Panc1 (cell line): ENCODE measurements around the gene HS3ST6. TPM values are rescaled to one million over a fixed set of nuclear protein-coding genes. Genes with fewer than 3 reads are reported as not detected.
"Not testable (repeated sequence)": the region's sequence is repeated elsewhere in the genome, so short reads cannot be mapped to it uniquely, and the experiment has no call there.

ENCODE experiments used
- ATAC-seq: fragments of 200-7000 bp; cut with Tn5 transposase; 2 replicates; pipeline ENCODE4 v1.9.1; 2020; ENCODE audit warnings: mild to moderate bottlenecking, moderate library complexity
- BruUV-seq: library from RNA; stranded (reverse); fragments of 400-500 nt; replicated peaks from 2 replicates; lab custom pipeline; 2021; lab: Mats Ljungman, UMichigan
- CTCF ChIA-PET: fragments of 300-600 bp; sonication (Branson Sonifier 250); formaldehyde crosslinking; loops from one replicate; lab custom pipeline; 2022; ENCODE audit warnings: antibody characterized with exemption; lab: Charles Lee
- POLR2A ChIA-PET: fragments of 300-600 bp; sonication (Branson Sonifier 250); formaldehyde crosslinking; loops from one replicate; lab custom pipeline; 2022; ENCODE audit warnings: antibody characterized with exemption; lab: Charles Lee
- DNase-seq: peaks from one replicate; pipeline ENCODE4 v3.0.0-alpha.2; 2010; ENCODE audit warnings: low read depth, low spot score
- H3K27ac ChIP-seq: 2 replicates; pipeline ENCODE4 v1.5.1; 2011; ENCODE audit warnings: mild to moderate bottlenecking, low read length, inconsistent platforms
- H3K27me3 ChIP-seq: fragments of 200-500 bp; sonication (Bioruptor generic); 2 replicates; pipeline ENCODE4 v1.6.0; 2014; ENCODE audit warnings: low read length, inconsistent platforms; ENCODE audit not compliant: control insufficient read depth, insufficient read depth
- H3K36me3 ChIP-seq: fragments of 200-500 bp; sonication (Bioruptor generic); 2 replicates; pipeline ENCODE4 v1.5.1; 2014; ENCODE audit warnings: inconsistent platforms, mild to moderate bottlenecking, low read length, moderate library complexity; ENCODE audit not compliant: control insufficient read depth, insufficient read depth
- H3K4me1 ChIP-seq: 2 replicates; pipeline ENCODE4 v1.5.1; 2011; ENCODE audit warnings: inconsistent platforms, mild to moderate bottlenecking, low read length, moderate library complexity; ENCODE audit not compliant: control insufficient read depth, insufficient read depth
- H3K4me3 ChIP-seq, 2 experiments: 2 replicates each; pipeline ENCODE4 v1.5.1; 2011 to 2012; ENCODE audit warnings: low read depth in 2 of 2, low read length in 2 of 2, mild to moderate bottlenecking in 2 of 2, inconsistent platforms in 1 of 2, moderate library complexity in 1 of 2
- H3K9me3 ChIP-seq: fragments of 200-500 bp; sonication (Bioruptor generic); 2 replicates; pipeline ENCODE4 v1.5.1; 2014; ENCODE audit warnings: low read depth, mild to moderate bottlenecking, inconsistent platforms, low read length, moderate library complexity; ENCODE audit not compliant: control insufficient read depth, insufficient read depth
- POLR2AphosphoS5 ChIP-seq: IDR thresholded peaks from 2 replicates; pipeline ENCODE4 v1.6.1; 2012; ENCODE audit warnings: mild to moderate bottlenecking, low read depth, low read length, moderate library complexity
- REST ChIP-seq, 2 experiments: IDR thresholded peaks; 2 replicates each; pipeline ENCODE4 v1.6.1; 2011 to 2012; ENCODE audit warnings: low read depth in 2 of 2, control low read depth in 1 of 2, low read length in 1 of 2, mild to moderate bottlenecking in 1 of 2, moderate library complexity in 1 of 2; ENCODE audit not compliant: insufficient read depth in 1 of 2
- SIN3A ChIP-seq: IDR thresholded peaks from 2 replicates; pipeline ENCODE4 v1.6.1; 2012; ENCODE audit warnings: low read depth, mild to moderate bottlenecking, low read length, moderate library complexity, borderline replicate concordance; ENCODE audit not compliant: insufficient read depth
- TCF7L2 ChIP-seq: IDR thresholded peaks from 2 replicates; pipeline ENCODE4 v1.6.1; 2011; ENCODE audit warnings: mild to moderate bottlenecking, low read depth, low read length, inconsistent platforms
- in situ Hi-C: cut with HindIII; loops from 2 replicates; pipeline ENCODE4 v1.10.0; 2016; ENCODE audit warnings: low sequenced_read_pairs, low pct_unique_long_range_greater_than_20kb
- intact Hi-C: fragments of 100-400 bp; cut with micrococcal nuclease; formaldehyde crosslinking; loops from one replicate; pipeline ENCODE4 v1.10.0; 2022; ENCODE audit not compliant: unreplicated experiment
- total RNA-seq: library from RNA; stranded (reverse); gene quantifications from one replicate; pipeline ENCODE4 v1.2.1, GENCODE V29; 2021; ENCODE audit not compliant: unreplicated experiment
- TF ChIP-seq, protein P1 (sequence below): fragments of 450-650 bp; IDR thresholded peaks from 2 replicates; pipeline ENCODE4 v1.5.1; 2017; ENCODE audit warnings: mild to moderate bottlenecking

HS3ST6 gene
- total RNA-seq, 1 experiment from 2014 or later, result 3.3 TPM

- POLR2A ChIA-PET, result no interaction called here
These were observed 41.1 kb downstream of the HS3ST6 start for GRCh38 chr16:1877089-1877488.

GRCh38 chr16:1876468-1876867 is 41.7 kb downstream of the HS3ST6 start:
- intact Hi-C loops (no loop called here), in situ Hi-C loops (no loop called here)
- no peak for TF ChIP-seq SIN3A
- TF ChIP-seq TCF7L2, result no peak
- TF ChIP-seq POLR2AphosphoS5, result no peak
- no peak for TF ChIP-seq REST (IDR thresholded peaks at IDR 0.05; ENCODE audit: insufficient read depth in 1 of 2, low read depth in 2 of 2, low read length in 1 of 2)
- TF ChIP-seq, protein P1, sequence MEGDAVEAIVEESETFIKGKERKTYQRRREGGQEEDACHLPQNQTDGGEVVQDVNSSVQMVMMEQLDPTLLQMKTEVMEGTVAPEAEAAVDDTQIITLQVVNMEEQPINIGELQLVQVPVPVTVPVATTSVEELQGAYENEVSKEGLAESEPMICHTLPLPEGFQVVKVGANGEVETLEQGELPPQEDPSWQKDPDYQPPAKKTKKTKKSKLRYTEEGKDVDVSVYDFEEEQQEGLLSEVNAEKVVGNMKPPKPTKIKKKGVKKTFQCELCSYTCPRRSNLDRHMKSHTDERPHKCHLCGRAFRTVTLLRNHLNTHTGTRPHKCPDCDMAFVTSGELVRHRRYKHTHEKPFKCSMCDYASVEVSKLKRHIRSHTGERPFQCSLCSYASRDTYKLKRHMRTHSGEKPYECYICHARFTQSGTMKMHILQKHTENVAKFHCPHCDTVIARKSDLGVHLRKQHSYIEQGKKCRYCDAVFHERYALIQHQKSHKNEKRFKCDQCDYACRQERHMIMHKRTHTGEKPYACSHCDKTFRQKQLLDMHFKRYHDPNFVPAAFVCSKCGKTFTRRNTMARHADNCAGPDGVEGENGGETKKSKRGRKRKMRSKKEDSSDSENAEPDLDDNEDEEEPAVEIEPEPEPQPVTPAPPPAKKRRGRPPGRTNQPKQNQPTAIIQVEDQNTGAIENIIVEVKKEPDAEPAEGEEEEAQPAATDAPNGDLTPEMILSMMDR, result no peak
- Histone ChIP-seq H3K36me3 (no peaks in the 10 kb centered on the region), H3K27ac (no peak overlapping the region), H3K4me1 (peaks cover 13% of the 10 kb centered on the region), H3K4me3 (no peak overlapping the region), H3K27me3 (no peaks in the 10 kb centered on the region), H3K9me3 (no peaks in the 10 kb centered on the region)
- BruUV-seq, result no TSS peak
- ChIA-PET POLR2A (no interaction called here), CTCF (interaction anchor here (0.6 kb wide), 1 partner anchor 11 kb away, joined by 3 read pairs; no protein-coding TSS in a partner anchor)
- ATAC-seq (no peak), DNase-seq (no peak)

More at GRCh38 chr16:1877089-1877488, 41.1 kb downstream of the HS3ST6 start:
- CTCF ChIA-PET, result no interaction called here
- Histone ChIP-seq H3K27me3 (no peaks in the 10 kb centered on the region), H3K4me1 (peaks cover 13% of the 10 kb centered on the region), H3K36me3 (no peaks in the 10 kb centered on the region), H3K27ac (no peak overlapping the region), H3K9me3 (no peaks in the 10 kb centered on the region), H3K4me3 (no peak overlapping the region)
- BruUV-seq, result no TSS peak
- no peak for TF ChIP-seq REST (IDR thresholded peaks at IDR 0.05; ENCODE audit: insufficient read depth in 1 of 2, low read depth in 2 of 2, low read length in 1 of 2)
- no peak for TF ChIP-seq POLR2AphosphoS5
- no peak for TF ChIP-seq TCF7L2
- TF ChIP-seq SIN3A, result no peak
- TF ChIP-seq, protein P1, result no peak
- DNase-seq, result no peak
- intact Hi-C loops, result no loop called here
- no peak for ATAC-seq
- in situ Hi-C loops, result no loop called here

DNA sequence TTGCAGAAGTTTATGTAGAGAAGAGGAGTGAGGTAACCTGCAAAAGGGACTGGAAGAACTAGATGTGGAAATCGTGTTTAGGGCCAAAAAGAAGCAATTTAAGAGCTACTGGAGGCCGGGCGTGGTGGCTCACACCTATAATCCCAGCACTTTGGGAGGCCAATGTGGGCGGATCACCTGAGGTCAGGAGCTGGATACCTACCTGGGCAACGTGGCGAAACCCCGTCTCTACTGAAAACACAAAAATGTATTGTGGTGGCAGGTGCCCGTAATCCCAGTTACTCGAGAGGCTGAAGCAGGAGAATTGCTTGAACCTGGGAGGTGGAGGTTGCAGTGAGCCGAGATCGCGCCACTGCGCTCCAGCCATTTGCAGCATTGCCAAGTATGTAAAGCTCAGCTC is 42.1 kb downstream of the HS3ST6 start:
- in situ Hi-C loops, H3K27ac ChIP-seq, DNase-seq, POLR2A ChIA-PET, ATAC-seq, H3K36me3 ChIP-seq, intact Hi-C loops, H3K4me3 ChIP-seq, H3K9me3 ChIP-seq, BruUV-seq, H3K27me3 ChIP-seq: not testable (repeated sequence)
- H3K4me1 ChIP-seq, result peaks cover 13% of the 10 kb centered on the region
- CTCF ChIA-PET, result interaction anchor here (0.6 kb wide), 1 partner anchor 11 kb away, joined by 3 read pairs; no protein-coding TSS in a partner anchor
